NK-92 (cell line): ENCODE measurements around the gene ZNF728.
"Not testable (repeated sequence)": the region's sequence is repeated elsewhere in the genome, so short reads cannot be mapped to it uniquely, and the experiment has no call there.

Experiments
- DNase-seq: peaks from one replicate; lab custom pipeline; 2025; ENCODE audit not compliant: unreplicated experiment; lab: John Stamatoyannopoulos, UW

ZNF728 gene

DNA sequence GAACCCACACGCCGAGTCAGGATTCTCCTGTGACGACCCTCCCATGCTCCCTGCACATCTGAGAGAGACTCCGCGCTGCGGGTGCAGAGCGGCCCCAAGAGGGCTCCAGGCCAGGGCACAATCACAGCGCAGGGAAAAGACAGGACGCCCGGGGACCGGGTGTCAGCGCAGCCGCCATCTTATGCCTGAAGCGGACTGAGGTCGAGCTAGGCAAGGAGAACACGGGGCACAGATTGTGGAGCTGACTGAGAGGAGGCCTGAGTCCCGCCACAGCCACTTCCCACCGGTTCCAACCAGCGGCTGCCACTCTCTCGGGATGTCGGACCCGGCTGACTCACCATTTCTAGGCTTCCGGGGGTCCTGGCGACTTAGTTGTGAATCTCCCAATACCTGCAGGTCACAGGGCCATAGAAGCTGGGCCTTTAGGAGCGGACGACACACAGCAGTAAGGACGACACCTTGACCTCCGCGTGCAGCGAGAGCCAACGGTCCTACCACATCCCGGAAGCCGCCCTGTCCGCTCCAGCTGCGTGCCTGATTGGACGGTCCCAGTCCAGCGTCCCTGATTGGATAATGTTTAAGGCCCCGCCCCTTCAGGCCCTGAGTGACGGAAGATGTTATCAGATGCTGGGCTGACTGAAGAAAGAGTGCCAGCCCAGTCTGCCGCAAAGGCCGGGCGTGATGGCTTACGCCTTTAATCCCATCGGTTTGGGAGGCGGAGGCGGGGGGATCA, at the start of gene ZNF728:
Gene ZNF728 (minus strand): TSS at position 487 of the 733 bp plus-strand sequence. CDS start 146 bp downstream, at position 341.
- no peak for DNase-seq

DNA sequence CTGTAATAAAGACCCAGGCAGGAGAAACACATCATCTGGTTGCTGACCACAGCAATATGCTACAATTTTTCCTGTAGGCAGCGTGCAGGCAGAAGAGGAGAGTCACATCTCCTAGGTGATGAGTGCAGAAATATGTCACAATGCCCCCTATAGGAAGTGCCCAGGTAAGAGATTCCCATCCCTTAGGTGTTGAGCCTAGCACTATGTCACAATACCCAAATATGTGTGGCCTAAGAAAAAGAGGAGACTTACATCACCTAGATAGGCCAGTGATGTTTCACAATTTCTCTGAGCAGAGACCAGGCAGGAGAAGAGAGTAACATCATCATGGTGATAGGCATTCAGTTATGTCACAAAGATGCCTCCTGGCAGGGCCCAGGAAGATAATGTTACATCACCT, 49.4 kb upstream of the ZNF728 start:
- DNase-seq: no peak

DNA sequence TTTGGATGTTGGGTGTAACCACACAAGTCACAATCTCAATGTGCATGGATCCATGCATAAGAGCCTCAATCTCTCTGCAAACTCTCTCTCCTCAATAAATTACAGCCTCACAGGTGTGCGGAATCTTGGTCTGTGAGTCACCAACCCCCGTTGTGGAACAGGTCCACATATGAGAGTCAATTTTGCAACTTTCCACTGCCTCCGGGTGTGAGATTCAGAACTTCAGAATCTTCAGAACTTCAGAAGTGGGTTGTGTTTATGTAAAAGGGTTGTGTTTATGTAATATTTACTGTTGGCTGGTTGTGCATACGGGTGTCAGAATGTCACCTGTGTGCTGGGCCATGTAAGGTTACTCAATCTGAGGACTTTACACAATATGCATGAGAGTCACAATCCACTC, 46.3 kb upstream of the ZNF728 start:
- no peak for DNase-seq

DNA sequence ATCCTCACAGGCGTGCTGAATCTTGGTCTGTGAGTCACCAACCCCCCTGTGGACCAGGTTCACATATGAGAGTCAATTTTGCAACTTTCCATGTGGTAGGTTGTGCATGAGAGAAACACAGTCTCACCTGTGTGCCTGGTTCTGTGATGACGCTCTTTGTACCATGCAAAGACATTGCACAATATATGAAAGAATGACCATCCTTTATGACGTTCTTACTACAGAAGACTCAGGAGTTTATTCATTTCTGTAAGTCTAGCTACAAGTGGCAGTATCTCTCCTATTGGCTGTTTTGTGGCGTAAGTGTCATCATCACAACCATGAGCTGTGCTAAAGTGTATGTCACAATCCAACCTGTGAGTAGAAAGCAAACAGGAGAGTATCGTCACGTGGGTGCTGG, 43.8 kb upstream of the ZNF728 start:
- DNase-seq: no peak

DNA sequence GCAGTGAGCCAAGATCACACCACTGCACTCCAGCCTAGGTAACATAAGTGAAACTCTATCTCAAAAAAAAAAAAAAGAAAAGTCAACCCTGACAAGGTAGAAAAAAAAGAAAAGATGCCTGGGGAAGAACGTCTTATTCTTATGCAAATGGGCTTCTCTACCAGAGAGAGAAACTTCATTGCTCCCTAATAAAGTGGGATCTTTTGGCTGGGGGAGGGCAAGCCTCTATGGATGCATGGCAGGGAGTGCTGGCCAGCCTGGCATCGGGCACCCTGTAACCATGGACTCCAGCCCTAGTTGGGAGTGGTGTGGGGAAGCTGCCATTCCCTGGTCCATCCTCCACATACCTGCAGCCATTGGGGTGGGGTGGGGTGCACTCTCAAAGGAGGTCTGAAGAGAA, 30.7 kb upstream of the ZNF728 start:
- DNase-seq: no peak

DNA sequence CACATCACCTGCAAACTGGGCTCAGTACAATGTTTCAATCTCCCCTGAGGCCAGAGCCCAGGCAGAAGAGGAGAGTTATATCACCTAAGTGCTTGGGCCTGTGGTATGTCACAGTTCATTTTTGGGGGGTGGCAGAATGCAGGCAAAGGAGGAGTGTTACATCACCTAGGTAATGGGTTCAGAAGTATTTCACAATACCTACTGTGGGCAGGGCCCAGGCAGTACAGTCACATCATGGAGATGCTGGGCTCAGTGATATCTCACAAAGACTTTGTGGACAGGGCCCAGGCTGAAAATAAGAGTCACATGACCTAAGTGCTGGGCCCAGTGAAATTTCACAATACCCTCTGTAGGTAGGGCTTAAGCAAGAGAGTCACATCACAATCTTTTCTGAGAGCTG, 12.7 kb upstream of the ZNF728 start:
- no peak for DNase-seq

DNA sequence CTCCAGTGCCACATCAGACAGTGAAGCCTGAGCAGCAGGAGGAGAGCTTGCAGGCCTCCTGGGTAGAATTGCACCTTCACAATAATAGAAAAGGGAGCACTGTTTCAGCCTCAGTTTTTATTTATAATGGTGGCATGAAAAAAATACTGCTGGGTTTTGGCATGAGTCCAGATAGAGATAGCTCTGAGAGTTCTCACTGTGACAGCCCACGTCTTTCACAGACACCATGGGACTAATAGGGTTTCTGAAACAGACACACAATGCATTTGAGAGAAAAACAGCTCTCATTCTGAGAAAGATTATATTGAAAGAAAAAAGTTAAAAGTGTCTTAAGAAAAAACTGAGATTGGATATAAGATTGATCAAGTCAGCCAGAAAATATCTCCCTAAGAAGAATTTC, 8.0 kb downstream of the ZNF728 start:
- DNase-seq: not testable (repeated sequence)

DNA sequence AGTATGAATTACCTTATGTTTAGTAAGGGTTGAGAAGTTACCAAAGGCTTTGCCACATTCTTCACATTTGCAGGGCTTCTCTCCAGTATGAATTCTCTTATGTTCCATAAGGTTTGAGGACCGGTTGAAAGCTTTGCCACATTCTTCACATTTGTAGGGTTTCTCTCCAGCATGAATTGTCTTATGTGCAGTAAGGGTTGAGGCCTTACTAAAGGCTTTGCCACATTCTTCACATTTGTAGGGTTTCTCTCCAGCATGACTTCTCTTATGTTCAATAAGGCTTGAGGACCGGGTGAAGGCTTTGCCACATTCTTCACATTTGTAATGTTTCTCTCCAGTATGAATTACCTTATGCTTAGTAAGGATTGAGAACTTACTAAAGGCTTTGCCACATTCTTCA, 26.7 kb downstream of the ZNF728 start:
- no peak for DNase-seq

DNA sequence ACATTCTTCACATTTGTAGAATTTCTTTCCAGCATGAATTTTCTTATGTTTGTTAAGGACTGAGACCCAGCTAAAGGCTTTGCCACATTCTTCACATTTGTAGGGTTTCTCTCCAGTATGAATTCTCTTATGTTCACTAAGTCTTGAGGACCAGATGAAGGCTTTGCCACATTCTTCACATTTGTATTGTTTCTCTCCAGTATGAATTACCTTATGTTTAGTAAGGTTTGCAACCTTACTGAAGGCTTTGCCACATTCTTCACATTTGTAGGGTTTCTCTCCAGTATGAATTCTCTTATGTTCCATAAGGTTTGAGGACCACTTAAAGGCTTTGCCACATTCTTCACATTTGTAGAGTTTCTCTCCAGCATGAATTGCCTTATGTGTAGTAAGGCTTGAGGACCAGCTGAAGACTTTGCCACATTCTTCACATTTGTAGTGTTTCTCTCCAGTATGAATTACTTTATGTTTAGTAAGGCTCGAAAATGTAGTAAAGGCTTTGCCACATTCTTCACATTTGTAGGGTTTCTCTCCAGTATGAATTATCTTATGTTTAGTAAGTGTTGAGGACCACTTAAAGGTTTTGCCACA, 27.3 kb downstream of the ZNF728 start:
- not testable (repeated sequence) for DNase-seq

DNA sequence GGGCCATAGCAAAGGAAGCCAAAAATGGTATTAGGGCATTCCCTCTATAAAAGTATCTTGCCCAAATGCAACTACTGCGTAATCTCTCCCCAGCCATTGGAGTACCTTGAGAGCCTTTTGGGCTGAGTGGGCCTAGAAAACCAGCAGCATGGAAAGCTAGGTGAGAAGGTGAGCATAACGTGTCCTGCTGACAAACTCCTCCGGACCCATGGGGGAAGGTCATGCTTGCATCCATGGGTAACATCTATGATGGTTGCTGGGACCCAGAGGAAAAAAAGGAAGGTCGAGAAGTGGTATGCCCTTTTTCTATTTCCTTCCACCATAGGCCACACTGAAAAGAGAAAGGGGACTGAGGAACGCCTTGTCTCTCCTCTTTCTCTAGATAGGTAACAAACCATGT, 57.4 kb downstream of the ZNF728 start:
- DNase-seq: no peak

DNA sequence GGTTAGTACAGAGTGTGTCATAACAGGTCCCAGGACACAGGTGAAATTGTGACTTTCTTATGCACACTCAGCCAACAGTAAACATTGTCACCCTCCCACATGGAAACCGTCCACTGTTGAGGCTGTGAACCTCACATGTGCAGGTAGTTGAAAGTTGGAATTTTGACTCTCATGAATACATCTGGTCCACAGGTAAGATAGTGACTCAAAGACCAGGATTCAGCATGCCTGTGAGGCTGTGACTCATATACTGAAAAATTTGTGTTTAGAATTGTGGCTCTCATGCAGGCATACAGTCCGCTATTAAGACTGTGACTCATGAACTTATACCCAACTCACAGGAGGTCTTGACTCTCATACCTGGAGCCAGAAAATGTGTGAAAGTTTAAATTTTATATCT, 67.8 kb downstream of the ZNF728 start:
- no peak for DNase-seq

DNA sequence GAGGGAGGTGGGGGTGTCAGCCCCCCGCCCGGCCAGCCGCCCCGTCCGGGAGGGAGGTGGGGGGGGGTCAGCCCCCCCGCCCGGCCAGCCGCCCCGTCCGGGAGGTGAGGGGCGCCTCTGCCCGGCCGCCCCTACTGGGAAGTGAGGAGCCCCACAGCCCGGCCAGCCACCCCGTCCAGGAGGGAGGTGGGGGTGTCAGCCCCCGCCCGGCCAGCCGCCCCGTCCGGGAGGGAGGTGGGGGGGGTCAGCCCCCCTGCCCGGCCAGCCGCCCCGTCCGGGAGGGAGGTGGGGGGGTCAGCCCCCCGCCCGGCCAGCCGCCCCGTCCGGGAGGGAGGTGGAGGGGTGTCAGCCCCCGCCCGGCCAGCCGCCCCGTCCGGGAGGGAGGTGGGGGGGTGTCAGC, 75.4 kb downstream of the ZNF728 start:
- not testable (repeated sequence) for DNase-seq

DNA sequence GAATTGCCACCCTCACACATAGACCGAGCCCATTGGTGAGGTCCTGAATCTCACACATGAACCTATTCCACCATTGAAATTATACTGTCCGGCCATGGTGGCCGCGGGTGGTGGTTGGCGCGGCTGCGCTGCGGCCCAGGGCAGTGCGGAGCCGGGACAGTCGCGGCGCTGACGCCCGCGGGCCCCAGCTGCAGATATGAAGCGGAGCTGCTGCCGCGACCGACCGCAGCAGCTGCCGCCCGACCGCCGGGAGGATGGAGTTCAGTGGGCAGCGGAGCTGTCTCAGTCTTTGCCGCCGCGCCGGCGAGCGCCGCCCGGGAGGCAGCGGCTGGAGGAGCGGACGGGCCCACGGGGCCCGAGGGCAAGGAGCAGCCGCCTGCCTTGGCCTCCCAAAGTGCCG, 77.8 kb downstream of the ZNF728 start:
- not testable (repeated sequence) for DNase-seq
